SK-N-SH (cell line): ENCODE measurements around the gene OGFOD1. TPM values are rescaled to one million over a fixed set of nuclear protein-coding genes. Genes with fewer than 3 reads are reported as not detected.

Experiments used
- CTCF ChIA-PET: fragments of 300-600, 350-600 bp; formaldehyde crosslinking; extraction: SDS; loops from one replicate; lab custom pipeline; 2021; lab: Yijun Ruan, JAX
- POLR2A ChIA-PET: fragments of 350-600 bp; sonication (Branson Sonifier 250); formaldehyde crosslinking; extraction: SDS; loops from one replicate; lab custom pipeline; 2020; ENCODE audit warnings: antibody characterized with exemption, inconsistent platforms; lab: Yijun Ruan, JAX
- DNase-seq: peaks from one replicate; pipeline ENCODE4 v3.0.0; 2012
- H2AFZ ChIP-seq: fragments of 200-600 bp; sonication (generic); 2 replicates; pipeline ENCODE4 v1.8.1; 2016; ENCODE audit warnings: antibody characterized with exemption, mild to moderate bottlenecking, low read depth
- H3F3A ChIP-seq: fragments of 200-600 bp; sonication (generic); replicated peaks from 2 replicates; pipeline ENCODE3; 2016; ENCODE audit warnings: antibody characterized with exemption, mild to moderate bottlenecking; ENCODE audit not compliant: insufficient read depth
- H3K27ac ChIP-seq, 2 experiments: fragments of 200-500 bp in 1 of 2; fragments of 200-600 bp in 1 of 2; sonication (Bioruptor generic) in 1 of 2; sonication (generic), shearing (Covaris generic) in 1 of 2; 2 replicates each; pipeline versions ENCODE4 v1.5.1 to v1.6.1; 2014 to 2016; ENCODE audit warnings: low read depth in 2 of 2, inconsistent platforms in 1 of 2, low read length in 1 of 2, mild to moderate bottlenecking in 1 of 2, mixed read lengths in 1 of 2
- H3K27me3 ChIP-seq: fragments of 200-600 bp; sonication (generic), shearing (Covaris generic); 2 replicates; pipeline ENCODE4 v1.6.1; 2016; ENCODE audit warnings: mixed run types; ENCODE audit not compliant: insufficient read depth
- H3K36me3 ChIP-seq, 2 experiments: fragments of 200-500 bp in 1 of 2; fragments of 200-600 bp in 1 of 2; sonication (Bioruptor generic) in 1 of 2; sonication (generic) in 1 of 2; replicated peaks in 1 of 2; 2 replicates each; pipeline versions ENCODE3 to v1.5.1; 2014 to 2016; ENCODE audit warnings: low read length in 1 of 2, mild to moderate bottlenecking in 1 of 2; ENCODE audit not compliant: insufficient read depth in 2 of 2, control insufficient read depth in 1 of 2
- H3K4me1 ChIP-seq, 2 experiments: fragments of 200-500 bp in 1 of 2; fragments of 200-600 bp in 1 of 2; sonication (Bioruptor generic) in 1 of 2; sonication (generic), shearing (Covaris generic) in 1 of 2; 2 replicates each; pipeline versions ENCODE4 v1.5.1 to v1.6.1; 2014 to 2016; ENCODE audit warnings: low read depth in 1 of 2, low read length in 1 of 2, mixed run types in 1 of 2; ENCODE audit not compliant: insufficient read depth in 2 of 2, control insufficient read depth in 1 of 2
- H3K4me2 ChIP-seq: fragments of 200-600 bp; sonication (generic), shearing (Covaris generic); 2 replicates; pipeline ENCODE4 v1.6.1; 2017; ENCODE audit warnings: mixed run types
- H3K4me3 ChIP-seq, 2 experiments: fragments of 200-500 bp in 1 of 2; fragments of 200-600 bp in 1 of 2; sonication (Bioruptor generic) in 1 of 2; sonication (generic), shearing (Covaris generic) in 1 of 2; 2 replicates each; pipeline versions ENCODE4 v1.5.1 to v1.8.1; 2014 to 2016; ENCODE audit warnings: low read depth in 2 of 2, inconsistent platforms in 1 of 2, low read length in 1 of 2, mild to moderate bottlenecking in 1 of 2, mixed read lengths in 1 of 2, moderate library complexity in 1 of 2
- H3K79me2 ChIP-seq: fragments of 200-600 bp; sonication (generic); 2 replicates; pipeline ENCODE4 v1.8.1; 2017; ENCODE audit warnings: mild to moderate bottlenecking; ENCODE audit not compliant: insufficient read depth
- H3K9ac ChIP-seq: fragments of 200-600 bp; sonication (generic); 2 replicates; pipeline ENCODE4 v1.6.1; 2017; ENCODE audit warnings: mixed run types
- H3K9me2 ChIP-seq: fragments of 200-600 bp; sonication (generic); 2 replicates; pipeline ENCODE4 v1.6.1; 2017; ENCODE audit warnings: mixed run types
- H3K9me3 ChIP-seq: fragments of 200-600 bp; sonication (generic); 2 replicates; pipeline ENCODE4 v1.6.1; 2017; ENCODE audit warnings: mixed run types, mild to moderate bottlenecking, moderate library complexity
- H4K20me1 ChIP-seq: fragments of 200-600 bp; sonication (generic); 2 replicates; pipeline ENCODE4 v1.6.1; 2017; ENCODE audit warnings: mild to moderate bottlenecking, mixed run types; ENCODE audit not compliant: insufficient read depth
- CHD2 ChIP-seq: fragments of 150-350 bp; IDR thresholded peaks from 2 replicates; pipeline ENCODE4 v1.6.1; 2018; ENCODE audit warnings: low read length; ENCODE audit not compliant: partially characterized antibody
- CTCF ChIP-seq: fragments of 200-600 bp; sonication (generic); IDR thresholded peaks from 2 replicates; pipeline ENCODE4 v1.6.1; 2017; ENCODE audit warnings: antibody characterized with exemption, mild to moderate bottlenecking, moderate library complexity
- EP300 ChIP-seq, 2 experiments: IDR thresholded peaks; 2 replicates each; pipeline versions ENCODE4 v1.4.0 to v1.6.1; 2012; ENCODE audit warnings: borderline replicate concordance in 1 of 2, low read depth in 1 of 2, low read length in 1 of 2
- EZH2phosphoT487 ChIP-seq: fragments of 200-600 bp; sonication (generic); IDR thresholded peaks from 2 replicates; pipeline ENCODE4 v1.6.1; 2017; ENCODE audit warnings: low read depth, mixed run types, mild to moderate bottlenecking, antibody characterized with exemption, moderate library complexity, borderline replicate concordance
- FOXJ3 ChIP-seq: sonication (generic); formaldehyde crosslinking; IDR thresholded peaks from 2 replicates; pipeline ENCODE4 v1.5.1; 2020; ENCODE audit warnings: mild to moderate bottlenecking, missing genetic modification reagents
- FOXM1 ChIP-seq: IDR thresholded peaks from 2 replicates; pipeline ENCODE4 v1.4.0; 2012; ENCODE audit warnings: low read depth, mild to moderate bottlenecking
- GABPA ChIP-seq: IDR thresholded peaks from 2 replicates; pipeline ENCODE4 v1.4.0; 2012; ENCODE audit warnings: low read depth, mild to moderate bottlenecking
- IRF3 ChIP-seq: fragments of 150-350 bp; IDR thresholded peaks from 2 replicates; pipeline ENCODE4 v1.6.1; 2016; ENCODE audit warnings: mild to moderate bottlenecking, low read depth, low read length
- MAX ChIP-seq: IDR thresholded peaks from 2 replicates; pipeline ENCODE4 v1.4.0; 2012; ENCODE audit warnings: low read depth
- MXI1 ChIP-seq: IDR thresholded peaks from 2 replicates; pipeline ENCODE4 v1.6.1; 2012; ENCODE audit warnings: mild to moderate bottlenecking, low read depth, low read length, improper control_type of control experiment
- NRF1 ChIP-seq: IDR thresholded peaks from 2 replicates; pipeline ENCODE4 v1.6.1; 2012; ENCODE audit warnings: low read depth, mild to moderate bottlenecking, low read length
- RXRA ChIP-seq: IDR thresholded peaks from 2 replicates; pipeline ENCODE4 v1.4.0; 2012; ENCODE audit warnings: low read depth, mild to moderate bottlenecking, borderline replicate concordance
- SIN3A ChIP-seq: IDR thresholded peaks from 2 replicates; pipeline ENCODE4 v1.6.1; 2012; ENCODE audit warnings: low read depth, mild to moderate bottlenecking, low read length, moderate library complexity, borderline replicate concordance
- TCF12 ChIP-seq: IDR thresholded peaks from 2 replicates; pipeline ENCODE4 v1.4.0; 2012
- TEAD4 ChIP-seq: IDR thresholded peaks from 2 replicates; pipeline ENCODE4 v1.4.0; 2012; ENCODE audit warnings: mild to moderate bottlenecking, borderline replicate concordance; ENCODE audit not compliant: insufficient read depth
- WGBS: methylation state at CpG from one replicate; pipeline ENCODE4 v1.1.6; 2017; ENCODE audit warnings: low lambda C conversion rate; 5-methylcytosine and 5-hydroxymethylcytosine counted together
- polyA plus RNA-seq, 3 experiments: library from polyadenylated mRNA; depleted of rRNA; stranded (reverse); fragments of >200 nt; gene quantifications; 2 replicates each; pipeline ENCODE4 v1.2.3, GENCODE V29; 2012

Gene OGFOD1
- polyA plus RNA-seq, 1 of the 3 experiments (the other 2 are of a cell fraction) = 35.6 TPM

- POLR2A ChIA-PET = no interaction called here
- Histone ChIP-seq H3K9ac (no peak overlapping the region), H4K20me1 (no peaks in the 10 kb centered on the region), H3K9me2 (no peaks in the 10 kb centered on the region), H3K4me2 (no peak overlapping the region), H3K36me3 (peaks cover 69 to 77% of the 10 kb centered on the region in 2 experiments), H3K79me2 (peaks cover 8% of the 10 kb centered on the region), H2AFZ (no peak overlapping the region), H3K4me1 (no peaks in the 10 kb centered on the region), H3F3A (peaks cover 6% of the 10 kb centered on the region), H3K27ac (no peak overlapping the region), H3K9me3 (no peaks in the 10 kb centered on the region), H3K27me3 (no peaks in the 10 kb centered on the region)
- no peak for DNase-seq
- TF ChIP-seq MAX = no peak
- TF ChIP-seq, all 33 proteins: peak for 0
- H3K4me3 ChIP-seq = no peak overlapping the region
- CTCF ChIA-PET = interaction anchor here (1.1 to 1.3 kb wide), 2 partner anchors 15 to 779 kb away, joined by 3 read pairs; partner anchors contain the start of genes NUDT21 and OGFOD1
Measured at GRCh38 chr16:56436258-56436657, 15.1 kb upstream of the OGFOD1 start.

GRCh38 chr16:56438038-56438437 is 13.3 kb upstream of the OGFOD1 start:
- no peak for DNase-seq
- POLR2A ChIA-PET = no interaction called here
- Histone ChIP-seq H3K36me3 (peaks cover 67 to 73% of the 10 kb centered on the region in 2 experiments), H3K4me2 (no peak overlapping the region), H3K9me2 (no peaks in the 10 kb centered on the region), H3K9ac (no peak overlapping the region), H3F3A (peaks cover 3% of the 10 kb centered on the region), H4K20me1 (peaks cover 4% of the 10 kb centered on the region; the same call in 1 of the 2 replicates), H3K27me3 (no peaks in the 10 kb centered on the region), H3K4me1 (no peaks in the 10 kb centered on the region), H3K79me2 (peaks cover 24% of the 10 kb centered on the region), H3K27ac (no peak overlapping the region), H3K9me3 (no peaks in the 10 kb centered on the region)
- WGBS = 100% methylated on average over 1 of the region's 1 CpG
- CTCF ChIA-PET = no interaction called here
- TF ChIP-seq GABPA = no peak
- no peak for TF ChIP-seq EP300 (IDR thresholded peaks at IDR 0.05; ENCODE audit: borderline replicate concordance in 1 of 2, low read depth in 1 of 2, low read length in 1 of 2)
- TF ChIP-seq FOXJ3 (CRISPR knock-in tag) = no peak
- TF ChIP-seq IRF3 = no peak
- no peak for TF ChIP-seq CTCF
- TF ChIP-seq, all 33 proteins: peak for 0
- Histone ChIP-seq H3K4me3 (no peak overlapping the region), H2AFZ (no peak overlapping the region)

GRCh38 chr16:56447286-56447685 is 4.1 kb upstream of the OGFOD1 start:
- POLR2A ChIA-PET = no interaction called here
- no peaks in the 10 kb centered on the region for H3F3A ChIP-seq
- H3K9me3 ChIP-seq = no peaks in the 10 kb centered on the region
- peaks cover 20 to 22% of the 10 kb centered on the region in 2 experiments; a peak in 3 of 4 replicates for H3K4me1 ChIP-seq
- no peak overlapping the region for H2AFZ ChIP-seq
- no peak for DNase-seq
- H3K4me2 ChIP-seq = no peak overlapping the region
- WGBS = 46% methylated on average over 2 of the region's 2 CpGs
- H3K4me3 ChIP-seq = no peak overlapping the region
- H3K27me3 ChIP-seq = no peaks in the 10 kb centered on the region
- no peaks in the 10 kb centered on the region for H3K9me2 ChIP-seq
- no peak overlapping the region for H3K9ac ChIP-seq
- H3K36me3 ChIP-seq = peaks cover 40 to 48% of the 10 kb centered on the region in 2 experiments
- no peak overlapping the region for H3K27ac ChIP-seq
- peaks cover 92% of the 10 kb centered on the region for H3K79me2 ChIP-seq
- CTCF ChIA-PET = no interaction called here
- H4K20me1 ChIP-seq = peaks cover 38% of the 10 kb centered on the region
- TF ChIP-seq NRF1 (no peak), CHD2 (no peak), EZH2phosphoT487 (no peak), MXI1 (no peak), TEAD4 (no peak), TCF12 (no peak), MAX (no peak), RXRA (no peak), SIN3A (no peak), FOXM1 (no peak)
